SKM-1 treated with dmso at 0.1 percent for 144 hours (cell line): Measurements from ENCODE around the gene CSNK2A2.

Experiments
- DNase-seq: peaks from one replicate; lab custom pipeline; 2025; ENCODE audit not compliant: unreplicated experiment; lab: John Stamatoyannopoulos, UW

CSNK2A2 gene

GRCh38 chr16:58200004-58200797 is 2.3 kb upstream of the CSNK2A2 start:
- DNase-seq: no peak

DNA sequence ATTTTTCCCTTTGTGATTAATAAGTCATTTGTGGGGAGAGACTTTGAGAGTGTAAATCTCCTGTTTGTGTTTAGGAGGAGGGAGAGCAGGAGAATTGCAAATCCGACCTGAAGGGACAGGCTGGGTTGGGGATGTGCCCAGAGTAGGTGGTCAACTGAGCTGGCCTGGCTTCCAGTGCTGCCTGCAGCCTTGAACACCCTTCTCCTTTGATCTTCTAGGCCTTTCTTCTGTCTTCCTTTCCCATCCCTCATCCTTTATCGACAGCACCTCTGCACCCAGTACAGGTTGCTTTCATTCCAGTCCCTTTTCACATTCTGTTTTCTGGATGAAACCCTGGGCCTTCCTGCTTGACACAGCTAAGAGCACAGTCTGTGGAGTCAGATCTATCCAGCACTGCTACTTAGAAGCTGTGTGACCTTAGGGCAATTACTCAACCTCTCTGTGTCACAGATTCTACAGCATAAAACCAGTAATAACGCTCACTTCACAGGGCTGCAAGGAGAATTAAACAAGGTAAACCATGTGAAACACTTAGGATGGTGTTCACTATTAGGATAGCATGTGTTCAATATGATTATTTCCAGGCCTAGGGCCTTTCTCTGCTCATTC is 1.0 kb upstream of the CSNK2A2 start:
- no peak for DNase-seq

- DNase-seq: no peak
Measured at GRCh38 chr16:58197314-58198012, 443 bp downstream of the CSNK2A2 start.

DNA sequence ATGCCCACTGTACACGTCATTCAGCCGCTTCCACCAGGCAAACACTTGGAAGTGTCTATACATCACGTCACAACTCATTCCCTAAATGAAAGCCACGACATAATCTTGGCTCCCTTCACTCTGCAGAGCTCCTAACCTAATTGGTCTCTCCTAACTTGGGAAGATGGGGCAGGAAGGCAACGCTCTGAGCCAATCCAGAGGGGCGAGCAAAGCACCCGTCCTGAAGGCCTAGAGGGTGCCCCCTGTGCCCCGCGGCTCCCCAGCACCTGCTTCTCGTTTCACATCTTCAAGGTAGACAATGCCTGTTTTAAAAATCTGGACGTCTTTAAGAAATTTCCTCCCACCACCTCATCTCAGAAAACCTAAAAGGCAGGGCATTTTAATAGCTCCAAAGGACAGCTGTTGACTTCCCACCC is 1.0 kb downstream of the CSNK2A2 start:
- DNase-seq: no peak

GRCh38 chr16:58195771-58196170 is 2.1 kb downstream of the CSNK2A2 start:
- DNase-seq: no peak

DNA sequence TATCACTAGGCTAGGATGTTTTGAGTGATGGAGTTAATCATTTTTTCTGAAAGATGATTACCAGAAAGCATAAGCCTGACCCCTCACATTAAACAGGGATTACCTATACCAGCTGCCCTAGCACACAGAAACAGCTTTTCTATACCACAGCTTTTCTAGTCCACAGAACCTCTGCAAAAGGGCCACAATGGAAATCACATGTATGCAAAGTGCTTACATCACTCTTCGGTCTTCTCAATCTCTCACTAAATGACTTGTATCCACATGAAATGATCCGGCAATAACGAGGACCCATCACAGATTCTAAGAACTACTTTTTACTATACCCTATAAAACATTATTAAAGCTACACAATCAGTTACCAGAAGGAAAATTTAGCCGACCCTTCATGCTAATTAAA is 2.6 kb downstream of the CSNK2A2 start:
- no peak for DNase-seq

- no peak for DNase-seq
Measured at GRCh38 chr16:58194790-58195189, 3.1 kb downstream of the CSNK2A2 start.

DNA sequence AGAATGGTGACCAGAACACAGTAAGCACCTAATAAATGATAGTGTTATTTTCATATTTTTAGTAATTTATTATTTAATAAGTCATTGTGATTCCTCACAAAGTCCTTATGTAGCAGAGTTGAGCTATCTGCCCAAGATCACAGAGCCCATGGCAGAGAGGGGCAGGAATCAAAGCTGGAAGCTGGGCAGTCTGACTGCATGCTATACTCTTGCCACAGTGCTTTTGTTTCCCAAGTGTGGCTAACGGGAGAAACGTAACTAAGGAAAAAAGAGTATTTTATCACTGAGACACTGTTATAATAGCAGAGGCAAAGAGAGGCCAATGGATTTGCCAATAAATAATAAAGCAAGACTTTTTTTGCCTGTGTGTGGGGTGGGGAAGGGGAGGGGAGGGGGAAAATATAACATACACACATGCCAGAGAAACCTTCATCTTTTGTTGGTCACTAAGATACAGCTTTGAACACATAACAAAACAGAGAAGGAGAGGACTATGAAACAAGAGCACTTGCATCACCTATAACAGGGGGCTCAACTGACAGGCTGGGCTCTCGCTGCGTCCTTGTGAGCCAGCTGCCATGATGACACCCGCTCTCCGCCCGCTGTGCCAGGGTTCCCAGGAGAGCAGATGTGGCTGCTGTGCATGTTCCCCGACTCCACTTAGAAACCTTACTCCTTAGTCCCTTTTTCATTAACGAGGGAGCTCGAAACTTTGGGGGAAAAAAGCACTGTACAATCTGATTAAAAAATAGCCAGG is 10.1 kb downstream of the CSNK2A2 start:
- DNase-seq: no peak

DNA sequence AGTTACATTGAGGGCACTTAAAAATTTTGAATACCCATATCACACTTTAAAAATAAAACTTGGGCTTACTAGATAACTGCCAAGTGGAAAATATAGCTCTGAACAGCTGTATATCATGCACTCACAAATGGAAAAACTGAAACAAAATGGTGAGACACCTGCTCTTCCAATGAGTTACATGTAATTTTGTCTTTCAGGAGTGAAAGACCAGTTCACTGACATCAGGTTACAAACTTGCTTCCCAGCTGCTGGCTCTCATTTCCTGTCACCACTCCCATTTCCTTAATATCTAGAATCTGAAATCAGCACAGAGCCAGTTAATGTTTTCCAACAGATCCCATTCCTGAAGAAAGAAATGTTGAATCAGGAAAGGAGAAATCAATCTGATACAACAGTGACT is 10.8 kb downstream of the CSNK2A2 start:
- DNase-seq: no peak

GRCh38 chr16:58186176-58186944 is 11.5 kb downstream of the CSNK2A2 start:
- DNase-seq: no peak

DNA sequence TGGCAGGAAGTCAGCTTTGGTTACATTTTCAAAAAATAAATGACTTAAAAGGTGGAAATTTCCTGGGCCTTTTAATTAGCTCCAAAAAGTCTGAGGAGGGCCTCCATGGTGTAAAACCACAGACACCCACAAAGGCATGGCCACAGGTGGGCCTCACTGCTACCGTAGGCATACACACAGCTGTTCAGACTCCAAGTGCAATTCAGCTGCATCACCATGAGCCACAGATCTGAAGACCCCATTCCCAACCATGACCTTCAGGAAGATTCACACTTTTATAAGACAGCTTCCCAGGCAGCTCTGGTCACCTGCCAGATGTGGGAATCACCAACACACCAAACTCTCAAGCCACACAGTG is 20.6 kb downstream of the CSNK2A2 start:
- no peak for DNase-seq

DNA sequence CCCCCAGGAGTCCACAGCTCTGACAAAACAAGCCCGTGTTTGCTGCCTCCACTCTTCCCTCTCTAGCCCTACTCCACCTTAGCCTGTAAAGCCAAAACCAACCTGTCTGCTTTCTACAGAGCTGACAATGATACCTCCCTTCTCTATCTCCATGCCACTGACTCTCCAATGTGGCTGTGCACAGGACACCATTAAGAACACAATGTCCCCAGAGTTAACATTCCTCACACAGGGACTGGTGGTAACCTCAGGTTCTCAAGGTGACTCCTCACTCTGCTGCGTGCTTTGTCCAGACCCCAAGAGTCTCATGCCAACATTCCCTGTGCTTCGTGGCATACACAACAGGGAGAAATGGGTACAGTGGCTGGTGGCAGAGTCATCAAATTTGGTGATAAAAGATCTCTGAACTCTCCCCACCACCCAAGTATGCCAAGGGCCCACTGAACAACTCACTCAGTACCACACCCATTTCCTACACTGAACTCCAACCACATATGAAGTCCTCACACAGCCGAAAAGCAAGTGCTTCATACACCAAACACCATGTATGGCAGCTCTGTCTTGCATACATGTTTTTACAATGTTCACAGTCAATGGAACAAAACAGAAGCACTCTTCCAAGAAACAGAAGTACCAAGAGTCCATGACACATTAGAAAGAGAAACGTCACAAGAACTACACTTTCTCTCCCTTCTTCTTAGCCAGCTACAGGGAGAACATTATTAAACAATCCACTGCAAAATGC is 21.1 kb downstream of the CSNK2A2 start:
- DNase-seq: no peak

DNA sequence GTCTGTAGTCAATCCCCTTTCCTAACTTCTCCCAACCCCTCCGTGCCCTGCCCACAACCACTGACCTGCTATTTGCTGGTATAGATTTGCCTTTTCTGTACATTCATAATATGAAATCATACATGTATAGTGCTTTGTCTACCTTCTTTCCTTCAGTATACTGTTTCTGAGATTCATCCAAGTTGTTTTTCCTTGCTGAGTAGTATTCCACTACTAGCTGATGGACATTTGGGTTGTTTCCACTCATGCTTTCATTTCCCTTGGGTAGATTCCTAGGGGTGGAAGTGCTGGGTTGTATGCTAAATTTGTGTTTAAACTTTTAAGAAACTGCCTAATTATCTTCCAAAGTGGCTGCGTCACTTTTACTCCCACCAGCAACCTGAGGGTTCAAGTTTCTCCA is 27.7 kb downstream of the CSNK2A2 start:
- DNase-seq: no peak

DNA sequence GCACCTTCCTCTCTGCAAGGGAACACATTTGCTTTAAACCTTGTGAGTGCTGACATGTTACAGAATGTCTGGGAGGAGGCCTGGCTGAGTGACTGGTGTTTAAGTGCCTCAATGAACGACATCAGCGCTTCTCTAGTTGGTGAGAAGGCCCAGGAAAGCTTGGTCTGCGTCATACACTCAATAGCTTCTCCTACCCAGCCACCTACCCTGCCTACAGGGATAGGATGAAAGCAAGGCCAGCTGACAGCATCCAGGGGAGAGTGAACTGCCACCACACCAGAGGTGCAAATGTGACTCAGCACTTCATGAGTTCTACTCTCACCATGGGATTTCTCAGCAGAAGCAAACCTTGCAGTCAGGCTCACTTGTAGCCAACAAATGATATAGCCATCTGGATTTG is 37.1 kb downstream of the CSNK2A2 start:
- no peak for DNase-seq

GRCh38 chr16:58158725-58159124 is 39.2 kb downstream of the CSNK2A2 start:
- no peak for DNase-seq

GRCh38 chr16:58157951-58158540 is 39.9 kb downstream of the CSNK2A2 start:
- DNase-seq: no peak

DNA sequence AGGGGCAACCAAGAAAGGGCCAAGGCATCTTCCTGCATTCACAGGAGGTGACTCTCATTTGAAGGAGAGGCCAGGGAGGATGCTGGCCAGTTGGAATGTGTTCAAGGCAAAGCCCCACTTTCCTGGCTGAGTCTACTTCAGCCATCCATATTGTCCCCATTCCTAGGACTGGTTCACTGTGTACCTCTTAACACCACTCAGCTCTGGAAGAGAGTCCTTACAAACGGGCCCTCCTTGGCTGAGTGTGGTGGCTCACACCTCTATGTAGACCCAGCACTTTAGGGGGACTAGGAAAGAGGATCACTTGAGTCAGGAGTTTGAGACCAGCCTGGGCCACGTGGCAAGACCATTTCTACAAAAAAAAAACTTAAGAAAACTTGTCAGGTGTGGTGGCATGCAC is 40.7 kb downstream of the CSNK2A2 start:
- no peak for DNase-seq

DNA sequence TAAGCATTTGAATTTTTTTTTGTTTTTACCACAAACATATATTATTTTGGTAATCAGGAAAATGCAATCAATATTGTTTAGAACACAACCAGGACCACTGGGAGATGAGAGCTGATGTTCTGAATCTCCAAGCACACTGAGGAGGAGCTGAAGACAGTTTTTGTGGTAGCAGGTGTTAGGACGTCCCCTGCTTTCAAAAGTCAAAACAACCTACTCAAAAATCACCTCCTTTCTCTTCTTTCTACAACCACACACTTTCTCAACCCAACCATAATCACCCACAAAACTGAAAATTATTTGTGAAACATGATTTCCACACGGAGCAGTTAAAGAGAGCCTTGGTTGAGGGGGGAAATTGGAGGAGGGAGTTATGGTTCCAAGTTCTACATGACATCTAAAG is 42.1 kb downstream of the CSNK2A2 start:
- no peak for DNase-seq

GRCh38 chr16:58154345-58154744 is 43.6 kb downstream of the CSNK2A2 start:
- no peak for DNase-seq
